OCI-LY3 (cell line): ENCODE measurements around the gene ANKZF1.

Experiments
- EZH2phosphoT487 ChIP-seq: fragments of 200-600 bp; shearing (Covaris generic); IDR thresholded peaks from 2 replicates; pipeline ENCODE4 v1.6.1; 2018; ENCODE audit warnings: antibody characterized with exemption, mixed run types, low read depth
- TF ChIP-seq, protein P1 (sequence below): fragments of 200-600, 300-600 bp; sonication (generic); IDR thresholded peaks from 2 replicates; pipeline ENCODE4 v1.5.1; 2014; ENCODE audit warnings: antibody characterized with exemption, low read length, low read depth

DNA sequence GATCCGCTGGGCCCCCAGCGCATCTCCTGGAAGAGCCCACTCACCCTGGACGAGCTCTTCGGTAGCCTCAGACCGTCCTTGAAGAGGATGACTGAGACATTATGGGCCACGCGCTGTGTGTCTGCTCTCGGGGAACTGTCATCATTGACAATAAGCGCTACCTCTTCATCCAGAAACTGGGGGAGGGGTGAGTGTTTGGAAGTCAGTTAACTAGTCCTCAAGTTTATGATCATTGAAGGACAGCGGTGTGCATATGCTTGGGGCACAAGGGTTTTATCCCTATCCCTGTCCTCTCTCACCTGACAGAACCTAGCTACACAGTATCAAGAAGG lies 16.3 kb downstream of the ANKZF1 start:
- TF ChIP-seq, protein P1, sequence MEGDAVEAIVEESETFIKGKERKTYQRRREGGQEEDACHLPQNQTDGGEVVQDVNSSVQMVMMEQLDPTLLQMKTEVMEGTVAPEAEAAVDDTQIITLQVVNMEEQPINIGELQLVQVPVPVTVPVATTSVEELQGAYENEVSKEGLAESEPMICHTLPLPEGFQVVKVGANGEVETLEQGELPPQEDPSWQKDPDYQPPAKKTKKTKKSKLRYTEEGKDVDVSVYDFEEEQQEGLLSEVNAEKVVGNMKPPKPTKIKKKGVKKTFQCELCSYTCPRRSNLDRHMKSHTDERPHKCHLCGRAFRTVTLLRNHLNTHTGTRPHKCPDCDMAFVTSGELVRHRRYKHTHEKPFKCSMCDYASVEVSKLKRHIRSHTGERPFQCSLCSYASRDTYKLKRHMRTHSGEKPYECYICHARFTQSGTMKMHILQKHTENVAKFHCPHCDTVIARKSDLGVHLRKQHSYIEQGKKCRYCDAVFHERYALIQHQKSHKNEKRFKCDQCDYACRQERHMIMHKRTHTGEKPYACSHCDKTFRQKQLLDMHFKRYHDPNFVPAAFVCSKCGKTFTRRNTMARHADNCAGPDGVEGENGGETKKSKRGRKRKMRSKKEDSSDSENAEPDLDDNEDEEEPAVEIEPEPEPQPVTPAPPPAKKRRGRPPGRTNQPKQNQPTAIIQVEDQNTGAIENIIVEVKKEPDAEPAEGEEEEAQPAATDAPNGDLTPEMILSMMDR: no peak
- TF ChIP-seq EZH2phosphoT487: no peak
